DND-41 (cell line): ENCODE measurements around the gene TRPV6.

ENCODE experiments used
- EZH2 ChIP-seq: IDR thresholded peaks from 3 replicates; pipeline ENCODE4 v1.6.1; 2012; ENCODE audit warnings: borderline replicate concordance, low read depth, mild to moderate bottlenecking, moderate library complexity, low read length, inconsistent platforms; ENCODE audit not compliant: severe bottlenecking
- TF ChIP-seq, protein P1 (sequence below): IDR thresholded peaks from 2 replicates; pipeline ENCODE4 v1.5.1; 2012; ENCODE audit warnings: borderline replicate concordance, low read length, moderate library complexity, mild to moderate bottlenecking; ENCODE audit not compliant: poor library complexity, severe bottlenecking; ENCODE audit errors: extremely low read depth

- TF ChIP-seq, protein P1, sequence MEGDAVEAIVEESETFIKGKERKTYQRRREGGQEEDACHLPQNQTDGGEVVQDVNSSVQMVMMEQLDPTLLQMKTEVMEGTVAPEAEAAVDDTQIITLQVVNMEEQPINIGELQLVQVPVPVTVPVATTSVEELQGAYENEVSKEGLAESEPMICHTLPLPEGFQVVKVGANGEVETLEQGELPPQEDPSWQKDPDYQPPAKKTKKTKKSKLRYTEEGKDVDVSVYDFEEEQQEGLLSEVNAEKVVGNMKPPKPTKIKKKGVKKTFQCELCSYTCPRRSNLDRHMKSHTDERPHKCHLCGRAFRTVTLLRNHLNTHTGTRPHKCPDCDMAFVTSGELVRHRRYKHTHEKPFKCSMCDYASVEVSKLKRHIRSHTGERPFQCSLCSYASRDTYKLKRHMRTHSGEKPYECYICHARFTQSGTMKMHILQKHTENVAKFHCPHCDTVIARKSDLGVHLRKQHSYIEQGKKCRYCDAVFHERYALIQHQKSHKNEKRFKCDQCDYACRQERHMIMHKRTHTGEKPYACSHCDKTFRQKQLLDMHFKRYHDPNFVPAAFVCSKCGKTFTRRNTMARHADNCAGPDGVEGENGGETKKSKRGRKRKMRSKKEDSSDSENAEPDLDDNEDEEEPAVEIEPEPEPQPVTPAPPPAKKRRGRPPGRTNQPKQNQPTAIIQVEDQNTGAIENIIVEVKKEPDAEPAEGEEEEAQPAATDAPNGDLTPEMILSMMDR, result no peak
- no peak for TF ChIP-seq EZH2
These were observed 28.6 kb upstream of the TRPV6 start for GRCh38 chr7:142914121-142914520.
